ENCODE measurements around the gene MIOX.

DNA sequence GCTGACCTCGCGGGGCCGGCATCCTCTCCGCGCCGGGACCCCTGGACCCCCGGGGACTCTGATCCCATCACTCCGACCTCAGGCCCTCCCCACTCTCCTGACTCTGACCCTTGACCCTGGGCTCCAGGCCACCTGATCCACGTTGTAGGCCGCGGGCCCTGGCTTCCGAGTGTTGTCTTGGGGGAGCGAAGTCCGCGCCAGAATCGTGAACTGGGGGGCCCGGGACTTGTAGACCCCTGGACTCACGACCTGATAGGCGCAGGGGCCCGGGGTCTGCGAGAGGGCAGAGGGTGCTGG lies 43.9 kb downstream of the MIOX start:
- TF ChIP-seq, protein P1, sequence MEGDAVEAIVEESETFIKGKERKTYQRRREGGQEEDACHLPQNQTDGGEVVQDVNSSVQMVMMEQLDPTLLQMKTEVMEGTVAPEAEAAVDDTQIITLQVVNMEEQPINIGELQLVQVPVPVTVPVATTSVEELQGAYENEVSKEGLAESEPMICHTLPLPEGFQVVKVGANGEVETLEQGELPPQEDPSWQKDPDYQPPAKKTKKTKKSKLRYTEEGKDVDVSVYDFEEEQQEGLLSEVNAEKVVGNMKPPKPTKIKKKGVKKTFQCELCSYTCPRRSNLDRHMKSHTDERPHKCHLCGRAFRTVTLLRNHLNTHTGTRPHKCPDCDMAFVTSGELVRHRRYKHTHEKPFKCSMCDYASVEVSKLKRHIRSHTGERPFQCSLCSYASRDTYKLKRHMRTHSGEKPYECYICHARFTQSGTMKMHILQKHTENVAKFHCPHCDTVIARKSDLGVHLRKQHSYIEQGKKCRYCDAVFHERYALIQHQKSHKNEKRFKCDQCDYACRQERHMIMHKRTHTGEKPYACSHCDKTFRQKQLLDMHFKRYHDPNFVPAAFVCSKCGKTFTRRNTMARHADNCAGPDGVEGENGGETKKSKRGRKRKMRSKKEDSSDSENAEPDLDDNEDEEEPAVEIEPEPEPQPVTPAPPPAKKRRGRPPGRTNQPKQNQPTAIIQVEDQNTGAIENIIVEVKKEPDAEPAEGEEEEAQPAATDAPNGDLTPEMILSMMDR (IDR thresholded peaks at IDR 0.05; ENCODE audit: poor library complexity, severe bottlenecking): no peak
- TF ChIP-seq, protein P2, sequence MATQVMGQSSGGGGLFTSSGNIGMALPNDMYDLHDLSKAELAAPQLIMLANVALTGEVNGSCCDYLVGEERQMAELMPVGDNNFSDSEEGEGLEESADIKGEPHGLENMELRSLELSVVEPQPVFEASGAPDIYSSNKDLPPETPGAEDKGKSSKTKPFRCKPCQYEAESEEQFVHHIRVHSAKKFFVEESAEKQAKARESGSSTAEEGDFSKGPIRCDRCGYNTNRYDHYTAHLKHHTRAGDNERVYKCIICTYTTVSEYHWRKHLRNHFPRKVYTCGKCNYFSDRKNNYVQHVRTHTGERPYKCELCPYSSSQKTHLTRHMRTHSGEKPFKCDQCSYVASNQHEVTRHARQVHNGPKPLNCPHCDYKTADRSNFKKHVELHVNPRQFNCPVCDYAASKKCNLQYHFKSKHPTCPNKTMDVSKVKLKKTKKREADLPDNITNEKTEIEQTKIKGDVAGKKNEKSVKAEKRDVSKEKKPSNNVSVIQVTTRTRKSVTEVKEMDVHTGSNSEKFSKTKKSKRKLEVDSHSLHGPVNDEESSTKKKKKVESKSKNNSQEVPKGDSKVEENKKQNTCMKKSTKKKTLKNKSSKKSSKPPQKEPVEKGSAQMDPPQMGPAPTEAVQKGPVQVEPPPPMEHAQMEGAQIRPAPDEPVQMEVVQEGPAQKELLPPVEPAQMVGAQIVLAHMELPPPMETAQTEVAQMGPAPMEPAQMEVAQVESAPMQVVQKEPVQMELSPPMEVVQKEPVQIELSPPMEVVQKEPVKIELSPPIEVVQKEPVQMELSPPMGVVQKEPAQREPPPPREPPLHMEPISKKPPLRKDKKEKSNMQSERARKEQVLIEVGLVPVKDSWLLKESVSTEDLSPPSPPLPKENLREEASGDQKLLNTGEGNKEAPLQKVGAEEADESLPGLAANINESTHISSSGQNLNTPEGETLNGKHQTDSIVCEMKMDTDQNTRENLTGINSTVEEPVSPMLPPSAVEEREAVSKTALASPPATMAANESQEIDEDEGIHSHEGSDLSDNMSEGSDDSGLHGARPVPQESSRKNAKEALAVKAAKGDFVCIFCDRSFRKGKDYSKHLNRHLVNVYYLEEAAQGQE (IDR thresholded peaks at IDR 0.05; ENCODE audit: borderline replicate concordance): no peak
